SH-SY5Y (cell line): Measurements from ENCODE around the gene PRR16.

Source experiments
- GATA2 ChIP-seq: IDR thresholded peaks from 2 replicates; pipeline ENCODE4 v1.6.1; 2011; ENCODE audit warnings: mild to moderate bottlenecking, low read depth, low read length
- GATA3 ChIP-seq: IDR thresholded peaks from 2 replicates; pipeline ENCODE4 v1.6.1; 2011; ENCODE audit warnings: low read depth, mild to moderate bottlenecking, low read length, moderate library complexity

DNA sequence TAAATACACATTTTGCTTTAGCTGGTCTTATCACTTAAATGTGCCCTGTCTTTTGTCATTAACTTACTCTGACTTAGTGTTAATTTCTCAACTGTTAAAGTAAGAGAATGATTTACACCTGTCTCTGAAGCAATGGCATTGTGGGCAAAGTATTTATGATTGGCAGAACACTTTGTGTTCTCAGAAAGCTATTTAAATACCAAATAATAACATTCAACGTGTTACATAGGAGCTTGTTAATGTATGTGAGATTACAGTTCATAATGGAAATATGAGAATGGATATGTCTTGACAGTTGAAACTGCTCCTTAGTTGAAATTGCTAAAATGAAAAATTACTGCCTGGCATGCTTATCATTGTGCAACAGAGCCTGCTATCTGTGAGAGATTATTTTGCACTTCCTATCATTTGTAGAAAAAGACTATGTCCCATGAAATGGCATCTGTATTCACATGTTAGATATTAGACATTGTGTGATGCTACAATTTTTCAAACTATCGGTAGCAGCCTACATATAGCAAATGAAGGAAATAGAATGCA is 46.1 kb downstream of the PRR16 start:
- TF ChIP-seq GATA2, result 0 out of 2 replicates have a peak, but pooled peaks have one; percentile 15
- TF ChIP-seq GATA3, result no peak
